Forelimb muscle (tissue), 1 donor: Measurements from ENCODE around the gene HASPIN. TPM values are rescaled to one million over a fixed set of nuclear protein-coding genes. Genes with fewer than 3 reads are reported as not detected.

Source experiments
- DNase-seq: peaks from one replicate; pipeline ENCODE4 v3.0.0-alpha.2; 2013; ENCODE audit warnings: low read depth
- polyA plus RNA-seq: library from polyadenylated mRNA; unstranded; fragments of 120-200 nt; gene quantifications from one replicate; pipeline ENCODE4 v1.2.1, GENCODE V29; 2013; ENCODE audit not compliant: insufficient read length

HASPIN gene
- 9.4 TPM for polyA plus RNA-seq

GRCh38 chr17:3723556-3724377 lies at the start of gene HASPIN:
TSS of gene HASPIN (plus strand) at chr17:3723903. CDS start at chr17:3723936, 33 bp downstream.
- peak; percentile 80 for DNase-seq

- no peak for DNase-seq
Measured at GRCh38 chr17:3675886-3676285, 47.8 kb upstream of the HASPIN start.

DNA sequence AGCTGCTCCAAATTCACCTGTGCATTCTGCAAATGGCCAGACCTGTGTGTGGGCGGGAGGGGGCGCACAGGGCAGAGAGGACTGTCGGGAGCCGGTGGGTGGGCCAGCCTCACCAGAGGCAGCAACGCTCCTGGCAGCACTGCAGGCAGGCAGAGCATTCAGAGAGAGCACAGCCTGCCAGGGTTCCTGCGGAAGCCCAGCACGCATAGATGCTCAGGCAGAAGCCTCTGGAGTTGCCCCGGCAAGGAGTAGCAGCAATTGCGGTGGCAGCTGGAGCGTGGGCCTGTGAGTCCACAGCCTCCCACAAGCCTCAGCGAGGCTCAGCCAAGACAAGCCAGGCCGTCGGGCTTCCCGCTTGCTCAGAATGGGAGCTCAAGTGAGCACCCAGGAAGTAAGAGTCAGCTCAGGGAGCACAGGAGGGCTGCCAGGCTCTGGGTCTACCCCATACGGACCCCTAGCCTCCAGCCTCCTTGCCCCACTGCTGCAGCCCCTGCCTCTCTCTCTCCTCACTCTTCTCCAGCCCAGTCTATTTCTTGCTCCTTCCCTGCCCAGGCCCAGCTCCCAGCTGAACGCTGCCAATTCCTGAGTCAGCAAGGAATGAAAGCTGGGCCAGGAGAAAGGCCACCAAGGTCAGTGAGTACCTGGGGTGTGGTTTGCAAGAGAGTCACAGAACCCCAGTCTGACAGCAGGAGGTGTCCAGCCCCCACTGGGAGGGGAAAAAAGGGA lies 45.4 kb upstream of the HASPIN start:
- no peak for DNase-seq

GRCh38 chr17:3678821-3679530 lies 44.7 kb upstream of the HASPIN start:
- no peak for DNase-seq

DNA sequence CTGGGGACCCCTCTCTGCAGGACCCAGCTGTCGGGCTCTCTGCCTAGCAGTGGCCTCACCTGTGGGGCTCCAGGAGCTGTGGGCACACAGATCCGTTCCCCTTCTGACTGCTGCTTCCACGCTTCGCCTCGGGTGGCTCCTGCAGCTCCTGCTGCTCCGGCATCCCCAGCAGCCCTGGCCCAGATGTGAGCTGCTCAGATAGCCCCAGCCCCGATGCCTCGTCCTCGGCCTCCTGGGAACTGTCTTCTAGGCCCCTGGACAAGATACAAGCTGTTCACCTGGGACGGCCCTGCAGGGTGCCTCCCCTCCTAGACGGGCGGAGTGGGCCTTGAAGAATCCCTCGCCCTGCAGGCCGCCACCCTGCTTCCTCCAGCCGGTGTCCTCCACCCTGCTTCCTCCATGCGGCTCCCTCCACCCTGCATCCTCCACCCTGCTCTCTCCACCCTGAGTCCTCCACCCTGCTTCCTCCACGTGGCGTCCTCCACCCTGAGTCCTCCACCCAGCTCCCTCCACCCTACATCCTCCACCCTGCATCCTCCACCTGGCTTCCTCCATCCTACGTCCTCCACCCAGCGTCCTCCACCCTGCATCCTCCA lies 44.1 kb upstream of the HASPIN start:
- no peak for DNase-seq

- DNase-seq = no peak
Measured at GRCh38 chr17:3681057-3681456, 42.6 kb upstream of the HASPIN start.

GRCh38 chr17:3681565-3681964 lies 42.1 kb upstream of the HASPIN start:
- DNase-seq = no peak

- DNase-seq = no peak
Measured at GRCh38 chr17:3682033-3682432, 41.7 kb upstream of the HASPIN start.

GRCh38 chr17:3683054-3683511 lies 40.6 kb upstream of the HASPIN start:
- DNase-seq = no peak

DNA sequence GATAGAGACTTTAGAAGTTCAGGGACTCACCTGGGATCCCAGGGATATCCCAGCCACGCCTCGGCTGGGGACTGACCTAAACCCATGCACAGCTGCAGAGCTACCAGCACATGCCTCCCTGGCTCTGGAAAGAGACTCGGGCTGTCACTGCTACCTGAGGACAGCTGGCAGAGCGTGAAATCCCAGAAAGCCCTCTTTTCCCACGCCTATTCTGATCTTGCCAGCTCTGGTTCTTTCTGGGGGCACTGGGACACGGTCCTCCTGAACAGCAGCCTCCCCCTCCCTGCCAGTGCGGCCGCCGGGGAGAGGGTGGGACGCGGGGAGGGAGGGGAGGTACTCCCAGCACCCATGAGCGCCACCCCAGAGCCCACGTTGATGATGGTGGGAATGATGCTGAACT lies 38.5 kb upstream of the HASPIN start:
- DNase-seq = no peak

- no peak for DNase-seq
Measured at GRCh38 chr17:3688027-3688553, 35.6 kb upstream of the HASPIN start.

GRCh38 chr17:3688852-3689261 lies 34.8 kb upstream of the HASPIN start:
- DNase-seq = no peak

DNA sequence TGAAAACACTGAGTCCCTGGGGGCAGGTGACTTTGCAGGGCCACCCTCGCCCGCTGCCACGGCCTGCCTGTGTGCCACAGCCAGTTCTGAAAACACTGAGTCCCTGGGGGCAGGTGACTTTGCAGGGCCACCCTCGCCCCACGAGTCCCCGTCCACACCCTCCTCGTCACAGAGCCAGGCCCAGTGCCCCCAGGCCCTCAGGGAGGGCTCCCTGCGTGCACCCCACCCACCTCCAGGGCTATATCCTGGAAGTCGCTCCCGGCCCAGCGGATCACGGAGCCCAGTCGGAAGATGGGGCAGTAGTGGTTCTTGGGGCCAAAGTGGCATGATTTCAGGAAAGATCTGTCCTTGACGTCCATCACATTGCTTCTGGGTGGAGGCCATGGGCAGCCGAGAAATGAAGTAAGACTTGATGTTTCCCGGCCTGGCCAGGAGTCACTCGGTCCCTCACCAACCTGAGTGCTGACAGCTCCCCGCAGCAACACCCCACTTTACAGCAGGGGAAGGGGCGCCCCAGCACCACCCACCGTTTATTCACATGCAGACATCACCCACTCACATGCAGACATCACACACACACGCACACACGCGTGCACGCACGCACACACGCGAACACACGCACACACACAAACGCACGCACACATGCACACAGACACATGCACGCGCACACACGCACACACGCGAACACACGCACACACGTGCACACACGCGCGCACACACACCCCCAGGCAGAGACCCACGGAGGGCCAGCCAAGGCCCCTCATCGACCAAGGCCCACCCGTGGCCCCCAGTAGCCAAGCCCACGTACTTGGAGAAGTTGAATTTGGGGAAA lies 34.2 kb upstream of the HASPIN start:
- DNase-seq = no peak

DNA sequence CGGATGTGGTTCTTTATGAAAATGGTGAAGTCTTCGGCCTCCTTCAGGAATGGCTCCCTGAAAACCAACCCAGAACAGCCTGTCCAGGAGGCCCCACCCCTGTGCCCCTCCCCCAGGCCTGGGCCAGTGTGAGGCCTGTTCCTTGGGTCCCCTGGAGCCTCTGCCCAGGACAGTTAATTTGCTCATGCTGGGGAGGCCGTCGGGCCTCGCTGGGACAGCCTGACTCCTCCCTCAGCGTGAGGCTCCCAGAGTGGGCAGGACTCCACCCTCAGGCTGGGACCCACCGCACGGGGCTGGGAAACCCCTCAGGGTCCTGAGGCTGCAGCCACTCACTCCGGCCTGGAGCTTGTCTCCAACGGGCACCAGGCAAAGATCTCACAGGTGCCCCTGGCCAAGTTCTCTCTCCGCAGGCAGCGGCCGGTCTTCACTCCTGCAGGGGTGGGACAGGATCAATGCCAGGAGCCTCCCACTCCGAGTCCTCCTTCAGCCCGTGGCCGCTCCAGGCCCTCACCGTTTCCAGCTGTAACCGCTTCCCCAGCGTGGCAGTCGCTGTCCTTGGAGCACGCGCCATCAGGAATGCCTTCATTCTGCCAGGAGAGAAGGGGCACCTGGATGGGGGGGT lies 33.5 kb upstream of the HASPIN start:
- no peak for DNase-seq

DNA sequence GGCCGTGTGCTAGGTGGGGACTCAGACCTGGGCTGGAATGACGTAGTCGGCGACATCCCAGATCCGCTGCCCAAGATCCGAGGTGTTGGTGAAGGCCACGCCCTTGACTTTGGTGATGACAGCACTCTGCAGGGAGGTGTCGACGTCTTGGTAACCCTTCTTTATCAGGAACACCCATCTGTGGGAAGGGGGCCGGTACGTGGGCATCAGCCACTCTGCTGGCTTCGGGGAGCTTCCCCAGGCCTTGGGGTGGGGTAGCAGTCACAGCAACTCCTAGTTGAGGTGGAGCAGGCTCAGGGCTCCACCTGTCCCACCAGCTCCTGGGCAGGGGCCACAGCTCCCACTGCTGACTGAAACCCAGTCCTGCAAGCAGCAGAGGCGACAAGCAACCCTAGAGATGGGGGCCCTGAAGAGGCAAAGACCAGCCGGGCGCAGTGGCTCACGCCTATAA lies 32.1 kb upstream of the HASPIN start:
- no peak for DNase-seq

DNA sequence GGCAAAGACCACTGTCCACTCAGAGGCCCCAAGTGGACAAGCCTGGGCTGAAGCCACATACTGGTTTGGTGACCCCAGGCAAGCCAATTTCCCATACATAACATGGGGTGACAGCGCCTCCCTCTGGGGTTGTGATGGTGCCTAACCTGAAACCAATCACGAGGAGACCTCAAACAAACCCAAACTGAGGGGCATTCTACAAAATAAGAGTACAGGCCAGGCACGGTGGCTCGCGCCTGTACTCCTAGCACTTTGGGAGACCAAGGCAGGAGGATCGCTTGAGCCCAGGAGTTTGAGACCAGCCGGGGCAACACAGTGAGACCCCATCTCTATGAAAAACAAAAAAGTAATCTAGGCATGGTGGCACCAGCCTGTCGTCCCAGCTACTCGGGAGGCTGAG lies 31.4 kb upstream of the HASPIN start:
- no peak for DNase-seq

- DNase-seq = no peak
Measured at GRCh38 chr17:3693141-3693540, 30.6 kb upstream of the HASPIN start.

DNA sequence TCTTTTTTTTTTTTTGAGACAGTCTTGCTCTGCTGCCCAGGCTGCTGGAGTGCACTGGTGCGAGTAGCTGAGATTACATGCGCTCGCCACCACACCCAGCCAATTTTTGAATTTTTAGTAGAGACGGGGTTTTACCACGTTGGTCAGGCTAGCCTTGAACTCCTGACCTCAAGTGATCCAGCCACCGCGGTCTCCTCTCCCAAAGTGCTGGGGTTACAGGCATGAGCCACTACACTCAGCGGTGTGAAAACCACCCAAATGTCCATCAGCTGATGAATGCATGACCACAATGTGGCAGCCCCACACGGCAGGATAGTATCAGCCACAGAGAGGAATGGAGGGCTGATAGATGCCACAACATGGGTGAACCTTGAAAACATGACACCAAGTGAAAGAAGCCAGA lies 29.9 kb upstream of the HASPIN start:
- DNase-seq = no peak

GRCh38 chr17:3695129-3695722 lies 28.5 kb upstream of the HASPIN start:
- no peak for DNase-seq
